DND-41 (cell line): ENCODE data around the gene IL17B.

Source experiments
- ATAC-seq: fragments of 200-7000 bp; cut with Tn5 transposase; 3 replicates; pipeline ENCODE4 v1.9.1; 2021; ENCODE audit warnings: low read depth; ENCODE audit not compliant: insufficient read depth
- DNase-seq: peaks from one replicate; pipeline ENCODE4 v3.0.0-alpha.2; 2020
- H2AFZ ChIP-seq: 2 replicates; pipeline ENCODE4 v1.6.0; 2012; ENCODE audit warnings: low read depth, low read length
- H3K27ac ChIP-seq: 2 replicates; pipeline ENCODE4 v1.5.1; 2012; ENCODE audit warnings: low read length, inconsistent platforms
- H3K27me3 ChIP-seq: fragments of 200-600 bp; sonication (generic); 2 replicates; pipeline ENCODE4 v1.6.0; 2012; ENCODE audit warnings: low read length, mild to moderate bottlenecking, inconsistent platforms; ENCODE audit not compliant: insufficient read depth, poor library complexity
- H3K36me3 ChIP-seq: 2 replicates; pipeline ENCODE4 v1.5.1; 2012; ENCODE audit warnings: low read length, inconsistent platforms; ENCODE audit not compliant: insufficient read depth
- H3K4me1 ChIP-seq: 2 replicates; pipeline ENCODE4 v1.5.1; 2012; ENCODE audit warnings: mild to moderate bottlenecking, low read length; ENCODE audit not compliant: insufficient read depth
- H3K4me2 ChIP-seq: 2 replicates; pipeline ENCODE4 v1.6.0; 2012; ENCODE audit warnings: mild to moderate bottlenecking, moderate library complexity, low read length, inconsistent platforms; ENCODE audit not compliant: insufficient read depth
- H3K4me3 ChIP-seq, 2 experiments: fragments of 200-600 bp in 1 of 2; shearing (Covaris generic) in 1 of 2; 2 replicates each; pipeline ENCODE4 v1.5.1; 2012 to 2016; ENCODE audit warnings: inconsistent platforms in 2 of 2, low read length in 2 of 2, mild to moderate bottlenecking in 2 of 2, low read depth in 1 of 2, moderate library complexity in 1 of 2
- H3K79me2 ChIP-seq: 2 replicates; pipeline ENCODE4 v1.6.0; 2012; ENCODE audit warnings: low read length, inconsistent platforms; ENCODE audit not compliant: insufficient read depth
- H3K9ac ChIP-seq: 2 replicates; pipeline ENCODE4 v1.6.0; 2012; ENCODE audit warnings: low read depth, mild to moderate bottlenecking, inconsistent platforms, low read length, moderate library complexity
- H3K9me3 ChIP-seq: 2 replicates; pipeline ENCODE4 v1.5.1; 2012; ENCODE audit warnings: low read length, moderate library complexity, mild to moderate bottlenecking, inconsistent platforms; ENCODE audit not compliant: insufficient read depth, severe bottlenecking
- H4K20me1 ChIP-seq: 2 replicates; pipeline ENCODE4 v1.6.0; 2012; ENCODE audit warnings: low read length; ENCODE audit not compliant: insufficient read depth
- CTCF ChIP-seq: IDR thresholded peaks from 2 replicates; pipeline ENCODE4 v1.5.1; 2012; ENCODE audit warnings: borderline replicate concordance, low read length, moderate library complexity, mild to moderate bottlenecking; ENCODE audit not compliant: poor library complexity, severe bottlenecking; ENCODE audit errors: extremely low read depth
- EZH2 ChIP-seq: IDR thresholded peaks from 3 replicates; pipeline ENCODE4 v1.6.1; 2012; ENCODE audit warnings: borderline replicate concordance, low read depth, mild to moderate bottlenecking, moderate library complexity, low read length, inconsistent platforms; ENCODE audit not compliant: severe bottlenecking

The IL17B gene

GRCh38 chr5:149404746-149405549 is 25.9 kb upstream of the IL17B start:
- no peak overlapping the region for H3K27ac ChIP-seq

GRCh38 chr5:149403923-149404745 is 25.0 kb upstream of the IL17B start:
- Histone ChIP-seq H3K9me3 (no peaks in the 10 kb centered on the region), H3K79me2 (no peaks in the 10 kb centered on the region), H3K27me3 (peaks cover 13% of the 10 kb centered on the region), H3K9ac (no peak overlapping the region), H4K20me1 (no peaks in the 10 kb centered on the region), H3K4me1 (no peaks in the 10 kb centered on the region), H2AFZ (no peak overlapping the region), H3K4me2 (no peak overlapping the region), H3K27ac (no peak overlapping the region), H3K36me3 (no peaks in the 10 kb centered on the region), H3K4me3 (no peak overlapping the region)
- DNase-seq (no peak), ATAC-seq (no peak)
- TF ChIP-seq CTCF (no peak), EZH2 (no peak)

More at GRCh38 chr5:149404746-149405549, 25.9 kb upstream of the IL17B start:
- H3K36me3 ChIP-seq: no peaks in the 10 kb centered on the region
- no peak for ATAC-seq
- no peak for TF ChIP-seq EZH2
- no peak for TF ChIP-seq CTCF
- no peak overlapping the region for H3K4me2 ChIP-seq
- no peak for DNase-seq
- H3K27me3 ChIP-seq: peaks cover 13% of the 10 kb centered on the region
- H3K9me3 ChIP-seq: no peaks in the 10 kb centered on the region
- H3K9ac ChIP-seq: no peak overlapping the region
- H3K79me2 ChIP-seq: no peaks in the 10 kb centered on the region
- no peak overlapping the region for H3K4me3 ChIP-seq
- H4K20me1 ChIP-seq: no peaks in the 10 kb centered on the region
- H2AFZ ChIP-seq: no peak overlapping the region
- H3K4me1 ChIP-seq: no peaks in the 10 kb centered on the region

GRCh38 chr5:149402291-149402690 is 23.2 kb upstream of the IL17B start:
- Histone ChIP-seq H3K4me2 (no peak overlapping the region), H3K9me3 (no peaks in the 10 kb centered on the region), H3K36me3 (no peaks in the 10 kb centered on the region), H3K4me1 (no peaks in the 10 kb centered on the region), H4K20me1 (no peaks in the 10 kb centered on the region), H3K79me2 (no peaks in the 10 kb centered on the region), H3K9ac (no peak overlapping the region), H3K27me3 (peaks cover 5% of the 10 kb centered on the region), H3K4me3 (no peak overlapping the region), H3K27ac (no peak overlapping the region), H2AFZ (no peak overlapping the region)
- ATAC-seq (no peak), DNase-seq (no peak)
- TF ChIP-seq CTCF (no peak), EZH2 (no peak)
